OCI-LY1 (cell line): ENCODE measurements around the gene ADAMTS17.

Source experiments
- CTCF ChIP-seq: fragments of 200-600 bp; sonication (generic), shearing (Covaris generic); IDR thresholded peaks from 2 replicates; pipeline ENCODE4 v1.5.1; 2017; ENCODE audit warnings: mild to moderate bottlenecking, antibody characterized with exemption, low read length, moderate library complexity, mixed read lengths
- EZH2 ChIP-seq: fragments of 200-600 bp; sonication (generic), shearing (Covaris generic); IDR thresholded peaks from 2 replicates; pipeline ENCODE4 v1.8.0; 2017; ENCODE audit warnings: borderline replicate concordance, mixed run types, mild to moderate bottlenecking, antibody characterized with exemption, low read length, moderate library complexity, mixed read lengths

GRCh38 chr15:100355342-100355741, 13.6 kb upstream of the ADAMTS17 start:
- TF ChIP-seq CTCF (no peak), EZH2 (no peak)
